Peyer's patch (tissue), 4 donors: ENCODE data around the gene OPTC. TPM values are rescaled to one million over a fixed set of nuclear protein-coding genes. Genes with fewer than 3 reads are reported as not detected.

Experiments used
- DNase-seq, 3 donors: peaks; one replicate each; pipeline ENCODE4 v3.0.0-alpha.2; 2017 to 2019
- H3K27ac ChIP-seq, 4 donors: fragments of 200-600 bp; sonication (generic); one replicate each; pipeline ENCODE4 v1.5.1; 2016 to 2019
- H3K27me3 ChIP-seq, 2 donors: fragments of 200-600 bp; sonication (generic); one replicate each; pipeline ENCODE4 v1.5.1; 2019
- H3K36me3 ChIP-seq, 3 donors: fragments of 200-600 bp; sonication (generic); one replicate each; pipeline ENCODE4 v1.5.1; 2016 to 2019
- H3K4me1 ChIP-seq, 4 donors: fragments of 200-600 bp; sonication (generic); one replicate each; pipeline ENCODE4 v1.5.1; 2016 to 2019
- H3K4me3 ChIP-seq, 4 donors: fragments of 200-600 bp; sonication (generic); 1 replicate in 3 of 4; 2 replicates in 1 of 4; pipeline ENCODE4 v1.5.1; 2016 to 2019; ENCODE audit warnings: mild to moderate bottlenecking in 1 of 4
- H3K9me3 ChIP-seq, 4 donors: fragments of 200-600 bp; sonication (generic); one replicate each; pipeline ENCODE4 v1.5.1; 2016 to 2019; ENCODE audit warnings: mild to moderate bottlenecking in 1 of 4
- POLR2A ChIP-seq, 2 donors: fragments of 450-650 bp; IDR thresholded peaks; one replicate each; pipeline ENCODE4 v1.5.1; 2017; ENCODE audit warnings: antibody characterized with exemption in 2 of 2, mild to moderate bottlenecking in 2 of 2, moderate library complexity in 2 of 2
- total RNA-seq, 4 donors: library from RNA; depleted of rRNA; stranded (reverse); fragments of >200 nt; gene quantifications; one replicate each; pipeline ENCODE4 v1.1.0, GENCODE V29; 2016
- TF ChIP-seq, protein P1 (sequence below), 6 experiments: fragments of 450-650 bp in 4 of 6; fragments of 200-600 bp in 2 of 6; sonication (generic) in 1 of 6; IDR thresholded peaks; one replicate each; pipeline ENCODE4 v1.5.1; 2017 to 2019; ENCODE audit warnings: antibody characterized with exemption in 6 of 6, mild to moderate bottlenecking in 3 of 6, moderate library complexity in 1 of 6

OPTC gene
- total RNA-seq, 4 donors from 2014 or later = not detected

- H3K36me3 ChIP-seq = no peaks in the 10 kb centered on the region
- peaks cover 0 to 10% (median 0%) of the 10 kb centered on the region in 4 donors for H3K4me1 ChIP-seq
- no peak overlapping the region for H3K4me3 ChIP-seq
- H3K27me3 ChIP-seq = no peaks in the 10 kb centered on the region
- no peaks in the 10 kb centered on the region for H3K9me3 ChIP-seq
- peak overlapping the region in 2 of 4 donors; percentile 61 to 65 for H3K27ac ChIP-seq
- TF ChIP-seq POLR2A (IDR thresholded peaks at IDR 0.05) = no peak
- TF ChIP-seq, protein P1, sequence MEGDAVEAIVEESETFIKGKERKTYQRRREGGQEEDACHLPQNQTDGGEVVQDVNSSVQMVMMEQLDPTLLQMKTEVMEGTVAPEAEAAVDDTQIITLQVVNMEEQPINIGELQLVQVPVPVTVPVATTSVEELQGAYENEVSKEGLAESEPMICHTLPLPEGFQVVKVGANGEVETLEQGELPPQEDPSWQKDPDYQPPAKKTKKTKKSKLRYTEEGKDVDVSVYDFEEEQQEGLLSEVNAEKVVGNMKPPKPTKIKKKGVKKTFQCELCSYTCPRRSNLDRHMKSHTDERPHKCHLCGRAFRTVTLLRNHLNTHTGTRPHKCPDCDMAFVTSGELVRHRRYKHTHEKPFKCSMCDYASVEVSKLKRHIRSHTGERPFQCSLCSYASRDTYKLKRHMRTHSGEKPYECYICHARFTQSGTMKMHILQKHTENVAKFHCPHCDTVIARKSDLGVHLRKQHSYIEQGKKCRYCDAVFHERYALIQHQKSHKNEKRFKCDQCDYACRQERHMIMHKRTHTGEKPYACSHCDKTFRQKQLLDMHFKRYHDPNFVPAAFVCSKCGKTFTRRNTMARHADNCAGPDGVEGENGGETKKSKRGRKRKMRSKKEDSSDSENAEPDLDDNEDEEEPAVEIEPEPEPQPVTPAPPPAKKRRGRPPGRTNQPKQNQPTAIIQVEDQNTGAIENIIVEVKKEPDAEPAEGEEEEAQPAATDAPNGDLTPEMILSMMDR (IDR thresholded peaks at IDR 0.05) = no peak
- no peak for DNase-seq
These were observed 14.3 kb upstream of the OPTC start for GRCh38 chr1:203479646-203480045.

DNA sequence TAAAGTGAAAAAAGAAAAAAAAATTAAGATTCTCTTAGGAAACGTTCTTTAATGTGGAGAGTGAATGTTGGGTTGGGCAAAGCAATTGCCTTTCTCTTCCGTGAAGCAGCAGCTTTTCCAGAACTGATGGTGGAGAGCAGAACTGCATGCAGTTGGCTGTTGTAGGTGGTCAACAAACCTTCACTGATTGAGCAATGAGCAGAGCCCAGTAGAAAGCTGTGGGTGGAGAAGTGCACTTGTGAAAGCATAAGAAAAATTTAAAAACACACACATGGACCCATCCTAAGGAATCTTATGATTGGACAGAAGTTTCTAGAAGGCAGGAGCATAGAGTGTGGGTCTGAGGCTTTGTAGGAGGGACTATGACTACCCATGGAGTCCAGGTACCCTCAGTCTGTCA lies 13.9 kb upstream of the OPTC start:
- Histone ChIP-seq H3K9me3 (no peaks in the 10 kb centered on the region), H3K4me1 (peaks cover 0 to 10% (median 0%) of the 10 kb centered on the region in 4 donors), H3K36me3 (no peaks in the 10 kb centered on the region), H3K27ac (peak overlapping the region; percentile 21 to 66 (median 63)), H3K4me3 (no peak overlapping the region), H3K27me3 (no peaks in the 10 kb centered on the region)
- TF ChIP-seq, protein P1 (IDR thresholded peaks at IDR 0.05) = peak in 2 of 6 experiments; percentile 8 to 18
- no peak for TF ChIP-seq POLR2A (IDR thresholded peaks at IDR 0.05)
- DNase-seq = no peak

DNA sequence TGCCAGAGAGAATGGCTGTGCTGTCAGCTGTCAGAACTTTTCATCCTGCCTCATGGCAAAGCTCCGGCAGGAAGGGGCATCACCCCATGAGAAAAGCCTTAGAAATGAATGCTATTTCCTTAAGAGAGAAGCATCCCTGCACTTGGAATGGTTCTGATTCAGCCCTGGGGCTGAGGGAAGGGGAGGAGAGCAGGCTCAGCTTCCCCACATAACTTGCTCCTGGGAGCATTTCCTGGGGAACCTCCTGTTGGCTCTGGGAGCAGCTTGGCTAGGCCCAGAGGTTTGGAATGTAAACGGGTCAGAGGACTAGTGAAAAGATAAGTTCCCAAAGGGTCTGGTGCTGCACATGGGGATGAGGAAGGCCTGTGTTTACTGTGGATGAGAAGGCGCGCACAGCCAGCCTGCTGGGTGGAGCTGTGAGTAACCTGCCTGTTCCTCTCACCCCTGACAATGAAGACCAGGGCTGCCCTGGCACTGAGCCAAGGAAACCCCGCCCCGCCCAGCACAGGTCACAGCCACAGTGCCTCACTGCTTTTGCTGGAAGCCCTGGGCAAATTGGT lies 13.3 kb upstream of the OPTC start:
- peaks cover 0 to 10% (median 0%) of the 10 kb centered on the region in 4 donors for H3K4me1 ChIP-seq

DNA sequence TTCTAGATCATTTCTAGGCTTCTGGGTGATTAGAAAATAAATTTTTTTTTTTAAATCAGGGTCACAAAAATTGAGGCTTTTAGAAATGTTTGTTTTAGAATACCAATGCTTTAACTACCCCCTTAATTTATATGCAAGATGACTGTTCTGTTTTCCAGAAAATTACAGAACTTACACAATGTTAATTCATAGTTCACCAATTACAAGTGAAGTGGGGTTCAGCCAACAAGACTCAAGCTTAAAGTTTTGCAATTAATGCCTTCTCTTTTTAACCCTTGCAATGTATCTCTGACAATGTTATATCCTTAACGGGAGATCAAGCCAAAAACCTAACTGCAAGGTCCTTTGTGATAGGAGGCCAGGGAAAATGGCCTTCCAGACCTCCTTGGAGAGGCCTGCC lies 12.8 kb upstream of the OPTC start:
- peak overlapping the region in 1 of 4 donors; percentile 12 for H3K4me3 ChIP-seq
- no peaks in the 10 kb centered on the region for H3K36me3 ChIP-seq
- peaks cover 0 to 10% (median 0%) of the 10 kb centered on the region in 4 donors for H3K4me1 ChIP-seq
- H3K27me3 ChIP-seq = no peaks in the 10 kb centered on the region
- H3K27ac ChIP-seq = peak overlapping the region in 2 of 4 donors; percentile 61 to 65
- no peaks in the 10 kb centered on the region for H3K9me3 ChIP-seq
- DNase-seq = no peak
- no peak for TF ChIP-seq POLR2A (IDR thresholded peaks at IDR 0.05)
- TF ChIP-seq, protein P1 (IDR thresholded peaks at IDR 0.05) = no peak

More for the DNA sequence above, 13.3 kb upstream of the OPTC start:
- TF ChIP-seq, protein P1 (IDR thresholded peaks at IDR 0.05) = no peak
- TF ChIP-seq POLR2A (IDR thresholded peaks at IDR 0.05) = no peak
- Histone ChIP-seq H3K27ac (peak overlapping the region; percentile 21 to 66 (median 63)), H3K27me3 (no peaks in the 10 kb centered on the region), H3K9me3 (no peaks in the 10 kb centered on the region), H3K36me3 (no peaks in the 10 kb centered on the region), H3K4me3 (peak overlapping the region in 1 of 4 donors; percentile 12)
- DNase-seq = peak; percentile 24 to 88 (median 87)

DNA sequence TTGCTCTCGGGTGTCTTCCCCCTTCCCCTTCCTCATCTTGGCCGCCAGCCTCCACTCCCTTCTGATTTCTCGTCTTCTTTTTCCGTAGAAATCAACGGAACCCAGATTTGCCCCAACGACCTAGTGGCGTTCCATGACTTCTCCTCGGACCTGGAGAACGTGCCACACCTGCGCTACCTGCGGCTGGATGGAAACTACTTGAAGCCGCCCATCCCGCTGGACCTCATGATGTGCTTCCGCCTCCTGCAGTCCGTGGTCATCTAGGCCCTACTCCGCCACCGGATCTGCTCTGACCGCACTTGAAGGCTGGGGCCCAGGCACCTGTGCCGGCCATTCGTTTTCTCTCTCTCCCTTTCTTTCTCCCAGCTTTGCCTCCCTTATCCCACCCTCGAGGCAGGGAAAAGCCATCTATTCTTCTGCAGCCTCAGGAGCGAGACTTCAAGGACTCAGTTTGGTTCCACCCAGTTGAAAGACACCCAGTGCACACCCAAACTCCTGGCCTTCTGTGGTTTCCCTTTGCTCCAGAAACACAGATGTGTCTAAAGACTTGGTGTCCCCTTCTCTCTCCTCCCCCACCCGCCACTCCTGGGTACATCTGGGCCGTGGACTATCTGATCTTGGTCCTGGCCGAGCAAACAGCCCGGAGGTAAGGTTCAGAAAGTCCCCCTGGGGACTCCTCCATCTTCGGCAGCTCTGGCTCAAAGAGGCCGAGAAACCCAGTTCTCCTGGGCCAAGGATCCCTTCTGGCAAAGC lies 7.2 kb upstream of the OPTC start:
- DNase-seq = no peak
- no peak for TF ChIP-seq POLR2A (IDR thresholded peaks at IDR 0.05)
- TF ChIP-seq, protein P1 (IDR thresholded peaks at IDR 0.05) = no peak
- Histone ChIP-seq H3K27ac (peak overlapping the region; percentile 16 to 72 (median 58)), H3K9me3 (no peaks in the 10 kb centered on the region), H3K4me1 (peaks cover 0 to 8% (median 2%) of the 10 kb centered on the region in 4 donors), H3K27me3 (no peaks in the 10 kb centered on the region), H3K36me3 (no peaks in the 10 kb centered on the region), H3K4me3 (peak overlapping the region in 1 of 4 donors; percentile 46)
